ENCODE measurements around the gene VGLL4.

GRCh38 chr3:11547498-11547897, 96.2 kb downstream of the VGLL4 start:
- TF ChIP-seq CTCF (conservative IDR thresholded peaks at IDR 0.05 in 1 of 2, IDR thresholded peaks at IDR 0.05 in 1 of 2; ENCODE audit: extremely low read depth in 1 of 2, insufficient read depth in 1 of 2, low read depth in 1 of 2, low read length in 2 of 2): no peak
- TF ChIP-seq EZH2 (IDR thresholded peaks at IDR 0.05; ENCODE audit: borderline replicate concordance, low read length): no peak

Measured in mammary epithelial cell (primary cell).